Breast epithelium (tissue), 4 donors: ENCODE data around the gene PPM1M. TPM values are rescaled to one million over a fixed set of nuclear protein-coding genes. Genes with fewer than 3 reads are reported as not detected.
A peak's percentile ranks its signal among the peaks of the same experiment; 100 is the strongest.

Experiments used
- DNase-seq, 2 donors: peaks; one replicate each; pipeline ENCODE4 v3.0.0-alpha.2; 2019; ENCODE audit warnings: low spot score in 2 of 2
- H3K27ac ChIP-seq, 2 donors: fragments of 200-600 bp; sonication (generic) in 1 of 2; one replicate each; pipeline ENCODE4 v1.5.1; 2016 to 2019; ENCODE audit warnings: mild to moderate bottlenecking in 1 of 2
- H3K27me3 ChIP-seq, 2 donors: fragments of 200-600 bp; sonication (generic) in 1 of 2; one replicate each; pipeline versions ENCODE4 v1.5.1 to v1.6.0; 2017 to 2019; ENCODE audit warnings: control low read depth in 1 of 2, mild to moderate bottlenecking in 1 of 2
- H3K36me3 ChIP-seq: fragments of 200-600 bp; one replicate; pipeline ENCODE4 v1.5.1; 2019
- H3K4me1 ChIP-seq, 2 donors: fragments of 200-600 bp; sonication (generic); one replicate each; pipeline ENCODE4 v1.5.1; 2016 to 2019; ENCODE audit warnings: control low read depth in 1 of 2
- H3K4me3 ChIP-seq, 3 donors: fragments of 200-600 bp; sonication (generic); 1 replicate in 2 of 3; 2 replicates in 1 of 3; pipeline ENCODE4 v1.5.1; 2016 to 2019; ENCODE audit warnings: mild to moderate bottlenecking in 3 of 3, moderate library complexity in 2 of 3
- H3K9me3 ChIP-seq, 2 donors: fragments of 200-600 bp; sonication (generic) in 1 of 2; one replicate each; pipeline ENCODE4 v1.5.1; 2016 to 2019; ENCODE audit warnings: control low read depth in 1 of 2
- CTCF ChIP-seq, 3 donors: fragments of 450-650 bp; IDR thresholded peaks; one replicate each; pipeline ENCODE4 v1.5.1; 2016 to 2017; ENCODE audit warnings: antibody characterized with exemption in 3 of 3, mild to moderate bottlenecking in 3 of 3, moderate library complexity in 3 of 3
- POLR2A ChIP-seq: fragments of 450-650 bp; IDR thresholded peaks from one replicate; pipeline ENCODE4 v1.6.1; 2016; ENCODE audit warnings: antibody characterized with exemption, mild to moderate bottlenecking, moderate library complexity
- POLR2AphosphoS5 ChIP-seq, 3 donors: sonication (generic); formaldehyde crosslinking; IDR thresholded peaks; one replicate each; pipeline ENCODE4 v1.6.1; 2017; ENCODE audit warnings: antibody characterized with exemption in 3 of 3
- intact Hi-C: fragments of 100-400 bp; cut with DNase I; formaldehyde crosslinking; loops from one replicate; pipeline ENCODE4 v1.15.1; 2023; ENCODE audit warnings: low total_unique reads
- total RNA-seq, 3 donors: library from RNA; depleted of rRNA; stranded (reverse); fragments of >200 nt; gene quantifications; one replicate each; pipeline ENCODE4 v1.1.0, GENCODE V29; 2016

The PPM1M gene
- total RNA-seq, 3 donors from 2014 or later: 15.4 to 31.2 (median 20.2) TPM

DNA sequence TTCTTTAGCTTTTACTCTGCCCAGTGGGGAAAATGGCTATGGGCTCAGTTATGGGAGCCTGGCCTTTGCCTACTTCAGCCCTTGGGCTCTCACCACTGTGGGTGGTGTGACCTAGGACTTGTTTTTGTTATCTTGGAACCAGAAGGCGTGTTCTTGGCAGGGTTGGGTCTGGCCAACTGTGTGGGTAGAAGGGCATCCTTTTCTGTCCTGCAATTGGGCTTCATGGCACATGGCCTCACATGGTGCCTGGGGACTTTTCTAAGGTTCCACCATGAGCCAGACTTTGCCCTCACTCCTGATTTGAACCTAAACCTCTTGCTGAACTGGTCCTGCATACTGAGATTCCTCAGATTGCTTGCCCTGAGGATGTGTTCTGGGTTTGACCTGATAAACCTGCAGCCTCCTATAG lies 43.8 kb downstream of the PPM1M start:
- H3K27ac ChIP-seq: no peak overlapping the region
- H3K27me3 ChIP-seq: no peaks in the 10 kb centered on the region
- H3K9me3 ChIP-seq: no peaks in the 10 kb centered on the region
- DNase-seq: no peak
- H3K36me3 ChIP-seq: no peaks in the 10 kb centered on the region
- H3K4me3 ChIP-seq: no peak overlapping the region
- TF ChIP-seq POLR2AphosphoS5 (IDR thresholded peaks at IDR 0.05): no peak
- no peak for TF ChIP-seq CTCF (IDR thresholded peaks at IDR 0.05)
- no peak for TF ChIP-seq POLR2A
- peaks cover 0 to 5% of the 10 kb centered on the region in 2 donors for H3K4me1 ChIP-seq
- intact Hi-C loops: no loop called here

- TF ChIP-seq POLR2AphosphoS5 (IDR thresholded peaks at IDR 0.05) (no peak), CTCF (IDR thresholded peaks at IDR 0.05) (no peak), POLR2A (no peak)
- no peak overlapping the region for H3K27ac ChIP-seq
- peaks cover 0 to 5% of the 10 kb centered on the region in 2 donors for H3K4me1 ChIP-seq
- H3K27me3 ChIP-seq: no peaks in the 10 kb centered on the region
- intact Hi-C loops: no loop called here
- H3K9me3 ChIP-seq: no peaks in the 10 kb centered on the region
- H3K36me3 ChIP-seq: no peaks in the 10 kb centered on the region
- no peak overlapping the region for H3K4me3 ChIP-seq
- no peak for DNase-seq
Measured at GRCh38 chr3:52289747-52290595, 44.4 kb downstream of the PPM1M start.

DNA sequence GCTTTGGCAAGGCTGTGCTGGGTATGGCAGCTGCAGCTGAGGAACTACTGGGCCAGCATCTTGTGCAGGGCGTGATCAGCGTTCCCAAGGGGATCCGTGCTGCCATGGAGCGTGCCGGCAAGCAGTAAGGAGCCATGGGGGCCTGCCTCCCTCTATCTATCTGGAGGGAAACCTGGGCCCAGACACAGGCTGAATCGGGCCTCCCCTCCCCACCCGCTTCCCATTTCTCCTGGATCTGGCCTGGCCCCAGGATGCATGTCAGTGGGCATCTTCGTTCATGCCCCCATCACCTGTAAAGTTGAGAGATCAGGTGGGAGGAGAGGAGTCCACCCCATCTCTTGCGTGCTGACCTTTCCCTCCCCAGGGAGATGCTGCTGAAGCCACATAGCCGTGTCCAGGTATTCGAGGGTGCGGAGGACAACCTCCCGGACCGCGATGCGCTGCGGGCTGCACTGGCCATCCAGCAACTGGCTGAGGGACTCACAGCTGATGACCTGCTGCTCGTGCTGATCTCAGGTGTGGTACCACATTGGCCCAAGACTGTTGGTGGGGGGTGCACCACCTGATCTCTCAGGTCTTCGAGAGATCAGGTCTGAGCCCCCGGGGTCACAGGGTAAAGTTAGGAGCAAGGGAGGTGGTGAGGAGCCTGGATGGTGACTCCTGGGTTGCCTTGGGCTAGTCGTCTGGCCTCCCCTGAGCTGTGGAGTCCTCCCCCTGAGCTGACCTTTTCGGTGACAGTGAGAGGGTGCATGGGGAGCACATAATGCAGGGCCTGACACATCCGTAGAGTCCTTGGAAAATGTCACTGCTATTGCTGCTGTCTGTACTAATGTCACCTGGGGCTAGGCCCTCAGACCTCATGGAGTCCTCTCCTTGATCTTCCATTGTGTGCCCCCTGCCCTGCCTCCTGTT lies 45.3 kb downstream of the PPM1M start:
- Histone ChIP-seq H3K36me3 (no peaks in the 10 kb centered on the region), H3K4me1 (peaks cover 0 to 5% of the 10 kb centered on the region in 2 donors), H3K27me3 (no peaks in the 10 kb centered on the region), H3K4me3 (no peak overlapping the region), H3K9me3 (no peaks in the 10 kb centered on the region), H3K27ac (no peak overlapping the region)
- intact Hi-C loops: no loop called here
- TF ChIP-seq POLR2AphosphoS5 (IDR thresholded peaks at IDR 0.05): no peak
- DNase-seq: no peak

- Histone ChIP-seq H3K9me3 (no peaks in the 10 kb centered on the region), H3K4me3 (no peak overlapping the region), H3K27me3 (no peaks in the 10 kb centered on the region), H3K36me3 (no peaks in the 10 kb centered on the region), H3K27ac (no peak overlapping the region), H3K4me1 (peaks cover 0 to 5% of the 10 kb centered on the region in 2 donors)
- DNase-seq: no peak
- no peak for TF ChIP-seq POLR2AphosphoS5 (IDR thresholded peaks at IDR 0.05)
- peak in 2 of 3 donors; percentile 11 to 14 for TF ChIP-seq CTCF (IDR thresholded peaks at IDR 0.05)
- TF ChIP-seq POLR2A: no peak
- intact Hi-C loops: no loop called here
Measured at GRCh38 chr3:52291508-52292181, 46.1 kb downstream of the PPM1M start.

GRCh38 chr3:52292247-52293065 lies 46.9 kb downstream of the PPM1M start:
- Histone ChIP-seq H3K9me3 (no peaks in the 10 kb centered on the region), H3K27me3 (no peaks in the 10 kb centered on the region), H3K4me3 (no peak overlapping the region), H3K36me3 (no peaks in the 10 kb centered on the region), H3K4me1 (no peaks in the 10 kb centered on the region), H3K27ac (no peak overlapping the region)
- intact Hi-C loops: no loop called here
- no peak for DNase-seq
- TF ChIP-seq POLR2AphosphoS5 (IDR thresholded peaks at IDR 0.05): no peak
- no peak for TF ChIP-seq CTCF (IDR thresholded peaks at IDR 0.05)
- TF ChIP-seq POLR2A: no peak
